GM06990 (cell line): Measurements from ENCODE around the gene STX10.

Experiments
- DNase-seq: peaks from one replicate; pipeline ENCODE4 v3.0.0-alpha.2; 2011; ENCODE audit not compliant: insufficient read length; ENCODE audit errors: extremely low read depth
- H3K27me3 ChIP-seq: replicated peaks from 2 replicates; pipeline ENCODE4 v1.6.0; 2011; ENCODE audit warnings: low read length; ENCODE audit not compliant: control insufficient read depth, insufficient read depth
- H3K36me3 ChIP-seq: 2 replicates; pipeline ENCODE4 v1.5.1; 2011; ENCODE audit warnings: low read length; ENCODE audit not compliant: control insufficient read depth, insufficient read depth
- H3K4me3 ChIP-seq: replicated peaks from 2 replicates; pipeline ENCODE4 v1.5.1; 2011; ENCODE audit warnings: low read depth, mild to moderate bottlenecking, control low read depth, low read length
- CTCF ChIP-seq: IDR thresholded peaks from 2 replicates; pipeline ENCODE4 v1.5.1; 2011; ENCODE audit warnings: low read length, control low read depth, mild to moderate bottlenecking, inconsistent platforms; ENCODE audit not compliant: insufficient read depth, poor library complexity, severe bottlenecking

STX10 gene

GRCh38 chr19:13118424-13119193 lies 31.6 kb downstream of the STX10 start:
- peak; percentile 71 for DNase-seq
- H3K36me3 ChIP-seq = peaks cover 9% of the 10 kb centered on the region
- peak overlapping the region; percentile 96 for H3K4me3 ChIP-seq
- no peaks in the 10 kb centered on the region for H3K27me3 ChIP-seq
- TF ChIP-seq CTCF = no peak

GRCh38 chr19:13117772-13118423 lies 32.3 kb downstream of the STX10 start, which contains the start of gene NACC1:
Gene NACC1, plus strand, starts transcription at chr19:13118264. Its CDS starts 16,944 bp downstream, at chr19:13135208.
- no peaks in the 10 kb centered on the region for H3K27me3 ChIP-seq

GRCh38 chr19:13117176-13117771 lies 32.9 kb downstream of the STX10 start:
- H3K27me3 ChIP-seq = no peaks in the 10 kb centered on the region
- DNase-seq = no peak
- peaks cover 14% of the 10 kb centered on the region for H3K36me3 ChIP-seq
- TF ChIP-seq CTCF = no peak
- peak overlapping the region; percentile 97 for H3K4me3 ChIP-seq

More at GRCh38 chr19:13117772-13118423, 32.3 kb downstream of the STX10 start, which contains the start of gene NACC1:
- DNase-seq = peak; percentile 92
- Histone ChIP-seq H3K36me3 (peaks cover 9% of the 10 kb centered on the region), H3K4me3 (peak within 1 kb of the TSS; percentile 97)
- no peak for TF ChIP-seq CTCF

GRCh38 chr19:13116282-13117175 lies 33.6 kb downstream of the STX10 start, which contains the start of gene TRMT1:
Gene TRMT1, minus strand, starts transcription at chr19:13116740. Its CDS starts 341 bp downstream, at chr19:13116399.
- peak; percentile 84 for DNase-seq
- Histone ChIP-seq H3K36me3 (peaks cover 11% of the 10 kb centered on the region), H3K27me3 (no peaks in the 10 kb centered on the region), H3K4me3 (peak within 1 kb of the TSS; percentile 97)
- no peak for TF ChIP-seq CTCF

- H3K36me3 ChIP-seq = peaks cover 12% of the 10 kb centered on the region
- peak overlapping the region; percentile 97 for H3K4me3 ChIP-seq
- H3K27me3 ChIP-seq = no peaks in the 10 kb centered on the region
- no peak for DNase-seq
- TF ChIP-seq CTCF = no peak
Measured at GRCh38 chr19:13115936-13116281, 34.3 kb downstream of the STX10 start.
